Liver (tissue), 9 donors: ENCODE results near the gene CCDC172. TPM values are rescaled to one million over a fixed set of nuclear protein-coding genes. Genes with fewer than 3 reads are reported as not detected.
A peak's percentile ranks its signal among the peaks of the same experiment; 100 is the strongest.

Source experiments
- DNase-seq: peaks from one replicate; pipeline ENCODE4 v3.0.0-alpha.2; 2017; ENCODE audit warnings: low spot score
- H3K27ac ChIP-seq, 2 donors: one replicate each; pipeline ENCODE4 v1.7.0; 2013; ENCODE audit warnings: inconsistent platforms in 2 of 2, low read length in 2 of 2, control low read depth in 1 of 2, low read depth in 1 of 2, mild to moderate bottlenecking in 1 of 2
- H3K27me3 ChIP-seq, 4 donors: one replicate each; pipeline versions ENCODE4 v1.6.1 to v1.7.0; 2013; ENCODE audit warnings: low read length in 3 of 4, inconsistent platforms in 1 of 4, mild to moderate bottlenecking in 1 of 4, moderate library complexity in 1 of 4; ENCODE audit not compliant: control insufficient read depth in 4 of 4, insufficient read depth in 4 of 4
- H3K36me3 ChIP-seq, 4 donors: one replicate each; pipeline versions ENCODE4 v1.6.1 to v1.7.0; 2013; ENCODE audit warnings: low read length in 3 of 4, mild to moderate bottlenecking in 3 of 4, low read depth in 1 of 4, moderate library complexity in 1 of 4; ENCODE audit not compliant: control insufficient read depth in 4 of 4, insufficient read depth in 3 of 4
- H3K4me1 ChIP-seq, 4 donors: one replicate each; pipeline versions ENCODE4 v1.6.1 to v1.7.0; 2013; ENCODE audit warnings: low read length in 3 of 4, mild to moderate bottlenecking in 3 of 4, moderate library complexity in 1 of 4; ENCODE audit not compliant: control insufficient read depth in 4 of 4, insufficient read depth in 4 of 4
- H3K4me3 ChIP-seq, 3 donors: one replicate each; pipeline versions ENCODE4 v1.6.1 to v1.7.0; 2013; ENCODE audit warnings: low read length in 3 of 3, control low read depth in 1 of 3, low read depth in 1 of 3, mild to moderate bottlenecking in 1 of 3
- H3K9ac ChIP-seq, 2 donors: one replicate each; pipeline ENCODE4 v1.7.0; 2013; ENCODE audit warnings: low read length in 2 of 2, mild to moderate bottlenecking in 2 of 2, moderate library complexity in 2 of 2, control low read depth in 1 of 2, low read depth in 1 of 2
- H3K9me3 ChIP-seq, 4 donors: one replicate each; pipeline versions ENCODE4 v1.6.1 to v1.7.0; 2013; ENCODE audit warnings: low read length in 3 of 4; ENCODE audit not compliant: control insufficient read depth in 4 of 4
- FOXA1 ChIP-seq: IDR thresholded peaks from 2 replicates; pipeline ENCODE4 v1.6.1; 2016; ENCODE audit warnings: antibody characterized with exemption
- FOXA2 ChIP-seq: IDR thresholded peaks from 2 replicates; pipeline ENCODE4 v1.6.1; 2016; ENCODE audit warnings: antibody characterized with exemption
- GABPA ChIP-seq, 2 donors: IDR thresholded peaks in 1 of 2; conservative IDR thresholded peaks in 1 of 2; 2 replicates each; pipeline ENCODE4 v1.6.1; 2016; ENCODE audit warnings: antibody characterized with exemption in 2 of 2, mild to moderate bottlenecking in 1 of 2, moderate library complexity in 1 of 2
- HNF4A ChIP-seq, 2 donors: conservative IDR thresholded peaks; 2 replicates each; pipeline ENCODE4 v1.6.1; 2016; ENCODE audit warnings: antibody characterized with exemption in 2 of 2, mild to moderate bottlenecking in 2 of 2
- HNF4G ChIP-seq: IDR thresholded peaks from 2 replicates; pipeline ENCODE4 v1.6.1; 2016; ENCODE audit warnings: antibody characterized with exemption
- JUND ChIP-seq, 2 donors: IDR thresholded peaks; 2 replicates each; pipeline ENCODE4 v1.6.1; 2016; ENCODE audit warnings: antibody characterized with exemption in 2 of 2
- RAD21 ChIP-seq, 2 donors: IDR thresholded peaks; 2 replicates each; pipeline ENCODE4 v1.6.1; 2016; ENCODE audit warnings: antibody characterized with exemption in 2 of 2, mild to moderate bottlenecking in 2 of 2
- RXRA ChIP-seq, 2 donors: IDR thresholded peaks; 2 replicates each; pipeline ENCODE4 v1.6.1; 2017 to 2018; ENCODE audit warnings: antibody characterized with exemption in 2 of 2, mild to moderate bottlenecking in 1 of 2
- TAF1 ChIP-seq: conservative IDR thresholded peaks from 2 replicates; pipeline ENCODE4 v1.6.1; 2016; ENCODE audit warnings: antibody characterized with exemption, mild to moderate bottlenecking
- WGBS: extraction: QIAGEN DNeasy Blood & Tissue Kit; methylation state at CpG from one replicate; pipeline ENCODE4 v1.1.7; 2013; 5-methylcytosine and 5-hydroxymethylcytosine counted together
- polyA plus RNA-seq, 2 donors: library from polyadenylated mRNA; stranded (reverse) in 1 of 2; unstranded in 1 of 2; fragments of 200-250 nt in 1 of 2; fragments of >200 nt in 1 of 2; fragmentation: Nextera tagmentation in 1 of 2; extraction: Ambion mirVana in 1 of 2; gene quantifications; one replicate each; pipeline versions ENCODE4 v1.2.1 to v1.2.3, GENCODE V29; 2013 to 2015
- total RNA-seq, 2 donors: library from RNA; depleted of rRNA; stranded (reverse); fragments of >200 nt; gene quantifications; one replicate each; pipeline ENCODE4 v1.2.3, GENCODE V29; 2014
- TF ChIP-seq, protein P1 (sequence below): IDR thresholded peaks from 2 replicates; pipeline ENCODE4 v1.6.1; 2016; ENCODE audit warnings: antibody characterized with exemption, mild to moderate bottlenecking
- TF ChIP-seq, protein P2 (sequence below): IDR thresholded peaks from 2 replicates; pipeline ENCODE4 v1.6.1; 2016; ENCODE audit warnings: antibody characterized with exemption
- TF ChIP-seq, protein P3 (sequence below): IDR thresholded peaks from 2 replicates; pipeline ENCODE4 v1.6.1; 2016; ENCODE audit warnings: antibody characterized with exemption
- TF ChIP-seq, protein P4 (sequence below): fragments of 150-350 bp; IDR thresholded peaks from 2 replicates; pipeline ENCODE4 v1.5.1; 2017; ENCODE audit warnings: improper control_type of control experiment, low read depth, low read length; ENCODE audit not compliant: missing input control
- TF ChIP-seq, protein P5 (sequence below): IDR thresholded peaks from 2 replicates; pipeline ENCODE4 v1.6.1; 2016; ENCODE audit warnings: antibody characterized with exemption
- donor health status: healthy.
- donor health status: healthy.
- donor health status: healthy.
- donor health status: healthy.
- donor health status: healthy.

Gene CCDC172
- total and polyA plus RNA-seq, 4 donors = not detected

DNA sequence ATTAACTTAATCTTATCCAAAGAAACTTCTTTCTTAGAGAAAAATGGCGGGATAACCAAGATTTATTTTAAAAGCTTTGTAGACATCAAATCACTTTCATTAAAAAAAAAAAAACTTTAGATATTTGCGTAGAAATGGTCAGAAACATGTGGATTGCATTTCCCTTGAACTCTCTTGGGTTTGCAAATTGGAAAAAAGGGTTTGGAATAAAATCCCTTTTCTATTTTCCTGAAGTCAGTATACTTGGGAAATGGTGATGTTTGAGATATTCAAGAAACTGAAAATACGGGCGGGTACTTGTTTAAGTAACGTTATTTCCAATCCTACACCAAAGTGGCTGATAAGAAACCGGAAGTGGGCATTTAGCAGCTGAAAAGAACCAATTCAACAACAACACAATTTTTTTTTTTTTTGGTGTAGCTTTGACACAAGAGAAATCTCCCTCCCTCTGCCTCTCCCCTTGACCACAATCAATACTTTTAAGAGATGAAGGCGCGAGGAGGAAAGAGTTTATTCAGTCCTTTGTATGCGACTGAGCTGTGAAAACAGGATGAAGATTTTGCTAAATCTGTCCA, 37.5 kb upstream of the CCDC172 start (continued):
- TF ChIP-seq, protein P1, sequence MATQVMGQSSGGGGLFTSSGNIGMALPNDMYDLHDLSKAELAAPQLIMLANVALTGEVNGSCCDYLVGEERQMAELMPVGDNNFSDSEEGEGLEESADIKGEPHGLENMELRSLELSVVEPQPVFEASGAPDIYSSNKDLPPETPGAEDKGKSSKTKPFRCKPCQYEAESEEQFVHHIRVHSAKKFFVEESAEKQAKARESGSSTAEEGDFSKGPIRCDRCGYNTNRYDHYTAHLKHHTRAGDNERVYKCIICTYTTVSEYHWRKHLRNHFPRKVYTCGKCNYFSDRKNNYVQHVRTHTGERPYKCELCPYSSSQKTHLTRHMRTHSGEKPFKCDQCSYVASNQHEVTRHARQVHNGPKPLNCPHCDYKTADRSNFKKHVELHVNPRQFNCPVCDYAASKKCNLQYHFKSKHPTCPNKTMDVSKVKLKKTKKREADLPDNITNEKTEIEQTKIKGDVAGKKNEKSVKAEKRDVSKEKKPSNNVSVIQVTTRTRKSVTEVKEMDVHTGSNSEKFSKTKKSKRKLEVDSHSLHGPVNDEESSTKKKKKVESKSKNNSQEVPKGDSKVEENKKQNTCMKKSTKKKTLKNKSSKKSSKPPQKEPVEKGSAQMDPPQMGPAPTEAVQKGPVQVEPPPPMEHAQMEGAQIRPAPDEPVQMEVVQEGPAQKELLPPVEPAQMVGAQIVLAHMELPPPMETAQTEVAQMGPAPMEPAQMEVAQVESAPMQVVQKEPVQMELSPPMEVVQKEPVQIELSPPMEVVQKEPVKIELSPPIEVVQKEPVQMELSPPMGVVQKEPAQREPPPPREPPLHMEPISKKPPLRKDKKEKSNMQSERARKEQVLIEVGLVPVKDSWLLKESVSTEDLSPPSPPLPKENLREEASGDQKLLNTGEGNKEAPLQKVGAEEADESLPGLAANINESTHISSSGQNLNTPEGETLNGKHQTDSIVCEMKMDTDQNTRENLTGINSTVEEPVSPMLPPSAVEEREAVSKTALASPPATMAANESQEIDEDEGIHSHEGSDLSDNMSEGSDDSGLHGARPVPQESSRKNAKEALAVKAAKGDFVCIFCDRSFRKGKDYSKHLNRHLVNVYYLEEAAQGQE = no peak
- TF ChIP-seq, protein P2, sequence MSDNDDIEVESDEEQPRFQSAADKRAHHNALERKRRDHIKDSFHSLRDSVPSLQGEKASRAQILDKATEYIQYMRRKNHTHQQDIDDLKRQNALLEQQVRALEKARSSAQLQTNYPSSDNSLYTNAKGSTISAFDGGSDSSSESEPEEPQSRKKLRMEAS = no peak
- TF ChIP-seq FOXA1 = no peak
- TF ChIP-seq, protein P3, sequence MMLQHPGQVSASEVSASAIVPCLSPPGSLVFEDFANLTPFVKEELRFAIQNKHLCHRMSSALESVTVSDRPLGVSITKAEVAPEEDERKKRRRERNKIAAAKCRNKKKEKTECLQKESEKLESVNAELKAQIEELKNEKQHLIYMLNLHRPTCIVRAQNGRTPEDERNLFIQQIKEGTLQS = no peak
- TF ChIP-seq HNF4G = no peak

DNA sequence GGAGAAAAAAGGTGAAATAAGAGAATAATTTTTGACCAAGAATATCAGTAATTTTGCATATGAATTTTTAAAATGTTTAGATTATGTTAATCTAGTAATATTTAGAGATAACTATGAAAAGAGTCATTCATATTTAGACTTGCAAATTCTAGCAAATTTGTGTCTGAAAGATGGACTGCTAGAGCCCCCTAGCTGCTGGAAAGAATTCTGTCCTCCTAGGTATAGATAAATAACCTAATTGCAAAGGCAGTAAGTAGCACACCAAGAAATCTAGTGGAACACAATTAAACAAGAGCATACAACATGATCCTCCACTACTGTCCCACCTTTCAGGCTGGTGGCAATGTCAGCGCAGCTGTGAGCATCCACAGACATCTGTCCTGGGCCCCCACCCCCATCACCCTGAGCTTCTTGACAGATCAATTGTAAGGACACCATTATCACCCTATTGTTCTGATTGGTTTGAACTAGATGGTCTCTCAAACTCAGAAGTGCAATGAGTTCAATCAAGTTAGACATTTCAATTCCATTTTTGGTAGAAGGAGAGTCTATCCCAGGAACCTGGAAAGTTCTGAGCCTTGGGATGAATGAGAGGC, 36.2 kb upstream of the CCDC172 start:
- 13% methylated on average over 1 of the region's 1 CpG for WGBS
- H3K4me3 ChIP-seq = no peak overlapping the region
- no peak overlapping the region for H3K27ac ChIP-seq
- H3K36me3 ChIP-seq = no peaks in the 10 kb centered on the region
- no peak for DNase-seq
- TF ChIP-seq RAD21 (IDR thresholded peaks at IDR 0.05) (peak; percentile 94), FOXA2 (no peak)
- TF ChIP-seq, protein P4, sequence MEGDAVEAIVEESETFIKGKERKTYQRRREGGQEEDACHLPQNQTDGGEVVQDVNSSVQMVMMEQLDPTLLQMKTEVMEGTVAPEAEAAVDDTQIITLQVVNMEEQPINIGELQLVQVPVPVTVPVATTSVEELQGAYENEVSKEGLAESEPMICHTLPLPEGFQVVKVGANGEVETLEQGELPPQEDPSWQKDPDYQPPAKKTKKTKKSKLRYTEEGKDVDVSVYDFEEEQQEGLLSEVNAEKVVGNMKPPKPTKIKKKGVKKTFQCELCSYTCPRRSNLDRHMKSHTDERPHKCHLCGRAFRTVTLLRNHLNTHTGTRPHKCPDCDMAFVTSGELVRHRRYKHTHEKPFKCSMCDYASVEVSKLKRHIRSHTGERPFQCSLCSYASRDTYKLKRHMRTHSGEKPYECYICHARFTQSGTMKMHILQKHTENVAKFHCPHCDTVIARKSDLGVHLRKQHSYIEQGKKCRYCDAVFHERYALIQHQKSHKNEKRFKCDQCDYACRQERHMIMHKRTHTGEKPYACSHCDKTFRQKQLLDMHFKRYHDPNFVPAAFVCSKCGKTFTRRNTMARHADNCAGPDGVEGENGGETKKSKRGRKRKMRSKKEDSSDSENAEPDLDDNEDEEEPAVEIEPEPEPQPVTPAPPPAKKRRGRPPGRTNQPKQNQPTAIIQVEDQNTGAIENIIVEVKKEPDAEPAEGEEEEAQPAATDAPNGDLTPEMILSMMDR = peak; percentile 82
- no peaks in the 10 kb centered on the region for H3K27me3 ChIP-seq
- no peak overlapping the region for H3K9ac ChIP-seq
- H3K4me1 ChIP-seq = no peaks in the 10 kb centered on the region
- no peaks in the 10 kb centered on the region for H3K9me3 ChIP-seq

DNA sequence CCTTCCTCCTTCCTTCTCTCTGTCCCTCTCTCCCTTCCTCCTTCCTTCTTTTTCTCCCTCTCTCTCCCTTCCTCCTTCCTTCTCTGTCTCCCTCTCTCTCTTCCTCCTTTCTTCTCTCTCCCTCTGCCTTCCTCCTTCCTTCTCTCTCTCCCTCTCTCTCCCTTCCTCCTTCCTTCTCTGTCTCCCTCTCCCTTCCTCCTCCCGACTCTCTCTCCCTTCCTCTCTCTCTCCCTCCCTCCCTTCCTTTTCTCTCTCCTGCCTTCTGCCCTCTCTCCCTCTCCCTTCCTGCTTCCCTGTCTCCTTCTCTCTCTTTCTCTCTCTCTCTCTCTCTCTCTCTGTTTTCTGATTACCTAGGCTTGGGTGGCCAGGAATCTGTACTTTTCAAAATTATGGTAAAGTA, 34.6 kb upstream of the CCDC172 start:
- no peaks in the 10 kb centered on the region for H3K4me1 ChIP-seq
- WGBS = 35% methylated on average over 1 of the region's 1 CpG
- TF ChIP-seq HNF4A (conservative IDR thresholded peaks at IDR 0.05) = no peak
- TF ChIP-seq RAD21 (IDR thresholded peaks at IDR 0.05) = no peak
- no peaks in the 10 kb centered on the region for H3K36me3 ChIP-seq
- no peak for DNase-seq
- no peak overlapping the region for H3K4me3 ChIP-seq
- no peak overlapping the region for H3K9ac ChIP-seq
- no peak overlapping the region for H3K27ac ChIP-seq
- no peaks in the 10 kb centered on the region for H3K9me3 ChIP-seq
- H3K27me3 ChIP-seq = no peaks in the 10 kb centered on the region

DNA sequence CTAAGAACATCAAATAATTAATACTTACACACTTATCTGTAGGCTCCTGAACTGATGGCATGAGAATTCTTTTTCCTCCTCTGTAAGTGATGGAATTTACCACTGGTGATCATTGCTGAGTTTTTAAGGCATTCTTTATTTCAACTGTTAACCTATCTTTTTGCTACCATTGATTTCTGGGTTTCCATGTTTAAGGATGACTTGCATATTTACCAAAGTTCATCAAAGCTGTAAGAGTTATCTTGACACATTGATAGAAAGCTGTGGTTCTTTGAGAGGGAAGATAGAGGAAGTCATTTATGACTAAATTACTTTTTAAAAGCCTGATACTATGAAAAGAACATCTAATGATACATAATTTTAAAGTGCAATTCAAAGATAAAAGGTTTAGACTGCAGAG, 31.8 kb upstream of the CCDC172 start:
- no peak overlapping the region for H3K9ac ChIP-seq
- H3K4me3 ChIP-seq = no peak overlapping the region
- no peaks in the 10 kb centered on the region for H3K4me1 ChIP-seq
- no peaks in the 10 kb centered on the region for H3K9me3 ChIP-seq
- H3K27me3 ChIP-seq = no peaks in the 10 kb centered on the region
- H3K36me3 ChIP-seq = no peaks in the 10 kb centered on the region
- no peak for DNase-seq
- no peak for TF ChIP-seq RAD21 (IDR thresholded peaks at IDR 0.05)
- TF ChIP-seq, protein P5, sequence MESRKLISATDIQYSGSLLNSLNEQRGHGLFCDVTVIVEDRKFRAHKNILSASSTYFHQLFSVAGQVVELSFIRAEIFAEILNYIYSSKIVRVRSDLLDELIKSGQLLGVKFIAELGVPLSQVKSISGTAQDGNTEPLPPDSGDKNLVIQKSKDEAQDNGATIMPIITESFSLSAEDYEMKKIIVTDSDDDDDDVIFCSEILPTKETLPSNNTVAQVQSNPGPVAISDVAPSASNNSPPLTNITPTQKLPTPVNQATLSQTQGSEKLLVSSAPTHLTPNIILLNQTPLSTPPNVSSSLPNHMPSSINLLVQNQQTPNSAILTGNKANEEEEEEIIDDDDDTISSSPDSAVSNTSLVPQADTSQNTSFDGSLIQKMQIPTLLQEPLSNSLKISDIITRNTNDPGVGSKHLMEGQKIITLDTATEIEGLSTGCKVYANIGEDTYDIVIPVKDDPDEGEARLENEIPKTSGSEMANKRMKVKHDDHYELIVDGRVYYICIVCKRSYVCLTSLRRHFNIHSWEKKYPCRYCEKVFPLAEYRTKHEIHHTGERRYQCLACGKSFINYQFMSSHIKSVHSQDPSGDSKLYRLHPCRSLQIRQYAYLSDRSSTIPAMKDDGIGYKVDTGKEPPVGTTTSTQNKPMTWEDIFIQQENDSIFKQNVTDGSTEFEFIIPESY = no peak
- TF ChIP-seq, protein P2 = no peak
- TF ChIP-seq RXRA (IDR thresholded peaks at IDR 0.05) = no peak
- TF ChIP-seq GABPA (IDR thresholded peaks at IDR 0.05 in 1 of 2, conservative IDR thresholded peaks at IDR 0.05 in 1 of 2) = no peak
- TF ChIP-seq JUND (IDR thresholded peaks at IDR 0.05) = no peak
- no peak for TF ChIP-seq TAF1
- H3K27ac ChIP-seq = no peak overlapping the region
